Right ventricle myocardium superior (tissue), 1 donor: Measurements from ENCODE around the gene ELFN1. TPM values are rescaled to one million over a fixed set of nuclear protein-coding genes. Genes with fewer than 3 reads are reported as not detected.

Experiments
- ATAC-seq: fragments of 200-7000 bp; cut with Tn5 transposase; one replicate; pipeline ENCODE4 v1.9.1; 2020; ENCODE audit warnings: mild to moderate bottlenecking; ENCODE audit not compliant: poor library complexity
- DNase-seq: peaks from one replicate; pipeline ENCODE4 v3.0.0-alpha.2; 2020
- intact Hi-C: fragments of 100-400 bp; cut with DNase I; formaldehyde crosslinking; loops from one replicate; pipeline ENCODE4 v1.11.2; 2022
- total RNA-seq: library from RNA; stranded (reverse); fragmentation: NEBNext Ultra II Directional; extraction: Animal tissue kit (Norgen Biotek cat#: 25700); gene quantifications from one replicate; pipeline ENCODE4 v1.2.1, GENCODE V29; 2021
- donor health status: DM: no; HTN: yes; CAD: no; lungs with severe emphysema.

Gene ELFN1
- total RNA-seq, 1 donor from 2014 or later = 10.8 TPM

DNA sequence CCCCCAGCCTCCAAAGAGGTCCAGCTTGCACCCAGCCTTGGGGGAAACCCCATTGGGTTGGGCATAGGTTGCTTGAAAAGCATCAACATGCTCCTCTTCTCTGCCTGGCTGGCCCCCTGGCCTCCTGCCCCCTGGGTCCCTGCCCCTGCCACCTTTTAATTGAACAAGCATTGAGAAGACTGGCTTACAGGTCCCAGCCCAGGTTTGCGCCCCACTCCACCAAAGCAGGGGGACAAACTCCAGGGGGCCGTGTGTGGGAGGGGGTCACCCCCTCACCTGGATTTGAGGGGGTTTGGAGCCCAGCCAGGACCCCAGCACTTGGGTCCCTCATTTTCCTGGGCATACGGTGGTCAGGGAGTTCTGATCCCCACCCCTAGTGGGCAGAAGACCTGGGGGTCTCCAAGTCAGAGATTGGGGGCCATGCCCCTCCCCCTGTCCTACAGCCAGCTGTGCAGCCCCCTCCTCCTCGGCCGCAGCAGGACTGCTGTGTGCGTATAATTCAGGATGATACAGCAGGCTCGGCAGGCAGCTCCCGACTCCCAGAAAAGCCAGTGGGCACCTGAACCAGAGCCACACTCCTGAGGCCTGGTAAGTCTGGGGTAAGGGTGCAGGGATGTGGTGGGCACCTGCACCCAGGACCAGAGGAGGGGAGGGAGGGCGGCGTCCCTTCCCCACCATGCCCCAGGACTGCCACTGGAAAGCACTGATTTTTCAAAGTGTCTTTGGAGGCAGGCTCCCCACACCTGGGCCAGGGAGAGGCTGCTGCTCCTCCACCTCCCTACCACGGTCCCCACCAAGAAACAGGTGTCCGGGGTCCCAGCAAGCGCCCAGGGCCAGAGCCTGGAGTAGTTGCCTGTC lies 1.7 kb downstream of the ELFN1 start:
- DNase-seq (no peak), ATAC-seq (no peak)
- intact Hi-C loops = no loop called here

DNA sequence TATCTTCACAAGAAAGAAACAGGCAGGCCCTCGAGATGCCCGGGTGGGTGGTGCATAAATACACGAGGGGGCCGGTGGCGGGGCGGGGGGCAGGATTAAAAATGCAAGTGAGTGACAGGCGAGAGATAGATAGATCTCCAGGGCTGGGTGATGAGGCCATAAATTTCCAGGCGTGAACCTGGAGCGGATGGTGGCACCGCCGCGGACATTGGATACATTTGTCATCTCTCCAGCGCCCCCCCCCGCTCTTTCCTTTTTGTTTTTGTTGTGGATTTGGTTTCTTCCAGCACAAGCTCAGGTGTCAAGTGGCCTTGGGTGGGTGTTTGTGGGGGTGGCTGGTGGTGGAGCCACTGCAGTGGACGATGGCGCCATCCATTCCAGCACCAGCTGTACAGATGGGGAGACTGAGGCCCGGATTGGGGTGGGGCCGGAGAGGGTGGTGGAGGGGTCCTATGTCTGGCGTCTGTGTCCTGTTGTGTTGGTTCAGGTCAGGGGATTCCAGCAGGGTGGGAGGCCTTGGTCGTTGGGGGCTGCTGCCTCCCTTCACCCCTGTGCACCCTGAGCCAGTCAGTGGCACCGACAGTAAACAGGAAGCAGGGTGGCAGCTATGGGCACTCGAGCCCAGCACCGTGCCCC lies 2.9 kb downstream of the ELFN1 start:
- no peak for DNase-seq
- intact Hi-C loops = no loop called here
- ATAC-seq = no peak

- ATAC-seq (no peak), DNase-seq (no peak)
- intact Hi-C loops = no loop called here
Measured at GRCh38 chr7:1673581-1674118, 3.6 kb downstream of the ELFN1 start.

- ATAC-seq = no peak
- DNase-seq = no peak
- intact Hi-C loops = no loop called here
Measured at GRCh38 chr7:1674161-1675035, 4.3 kb downstream of the ELFN1 start.

DNA sequence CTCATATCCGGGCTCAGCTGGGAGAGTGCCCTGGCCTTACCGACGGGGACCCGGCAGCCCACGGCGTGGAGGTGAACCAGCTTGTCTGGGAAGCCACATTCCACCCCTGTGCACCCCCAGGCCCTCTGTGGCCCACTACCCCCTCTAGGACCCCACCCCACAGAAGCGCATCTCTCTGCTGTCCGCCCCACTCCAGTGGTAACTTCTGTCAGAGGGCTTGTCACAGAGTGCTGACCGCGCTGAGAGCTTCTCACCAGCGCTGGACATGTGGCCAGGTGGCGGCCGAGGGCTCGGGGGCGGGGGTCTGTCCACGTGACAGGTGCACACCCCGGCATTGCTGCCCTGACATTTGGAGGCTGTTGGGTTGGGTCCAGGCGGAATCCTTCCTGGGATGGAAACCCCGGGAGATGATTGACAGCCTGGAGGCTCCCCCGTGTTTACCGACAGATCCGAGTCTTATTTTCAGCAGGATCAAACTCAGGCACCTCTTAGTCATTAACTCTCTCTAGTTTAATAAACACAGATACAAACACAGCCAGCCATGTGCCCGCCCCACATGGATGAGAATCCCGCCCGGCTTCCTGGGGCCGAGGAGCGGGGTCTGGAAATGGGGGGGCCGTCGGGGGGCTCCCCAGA lies 5.1 kb downstream of the ELFN1 start:
- DNase-seq (no peak), ATAC-seq (no peak)
- intact Hi-C loops = no loop called here

DNA sequence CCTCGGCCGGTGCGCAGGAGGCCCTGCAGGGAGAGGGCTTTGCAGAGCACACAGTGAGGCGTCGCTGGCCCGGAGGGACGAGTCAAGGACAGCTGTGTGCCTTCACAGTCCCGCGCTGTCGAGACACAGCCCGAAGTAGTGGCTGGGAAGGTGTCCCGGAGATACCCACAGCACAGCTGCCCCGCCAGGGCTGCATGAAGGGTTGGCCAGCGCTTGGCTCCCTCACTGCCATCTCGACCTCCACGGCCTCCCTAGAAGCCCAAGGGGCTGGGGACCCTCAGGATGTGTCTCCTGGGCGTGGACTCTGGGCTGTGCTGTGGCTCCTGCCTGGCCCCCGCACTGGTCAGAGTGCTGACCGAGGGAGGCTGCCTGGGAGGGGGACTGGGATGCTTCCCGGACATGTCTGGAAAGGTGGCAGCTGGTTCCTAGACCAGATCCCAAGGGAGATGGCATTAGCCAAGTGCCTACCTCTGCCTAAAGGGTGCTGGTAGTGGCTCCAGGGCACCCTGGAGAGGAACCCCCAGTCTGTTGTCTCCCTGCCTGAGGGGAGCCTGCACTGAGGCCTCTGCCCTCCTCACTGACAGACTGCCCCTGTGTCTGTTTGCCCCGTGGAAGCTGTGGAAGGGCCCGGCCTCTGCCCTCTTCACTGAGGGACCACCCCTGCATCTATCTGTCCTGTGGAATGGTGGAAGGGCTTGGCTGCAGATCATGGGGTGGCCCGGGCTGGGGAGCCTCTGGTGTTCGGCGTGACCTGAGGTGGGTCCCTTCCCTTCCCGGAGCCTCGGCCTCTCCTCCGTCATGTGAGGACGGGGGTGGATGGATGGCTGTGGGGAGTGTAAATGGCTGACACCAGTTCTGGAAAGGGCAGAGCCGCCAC lies 5.8 kb downstream of the ELFN1 start:
- peak; percentile 11 for ATAC-seq

DNA sequence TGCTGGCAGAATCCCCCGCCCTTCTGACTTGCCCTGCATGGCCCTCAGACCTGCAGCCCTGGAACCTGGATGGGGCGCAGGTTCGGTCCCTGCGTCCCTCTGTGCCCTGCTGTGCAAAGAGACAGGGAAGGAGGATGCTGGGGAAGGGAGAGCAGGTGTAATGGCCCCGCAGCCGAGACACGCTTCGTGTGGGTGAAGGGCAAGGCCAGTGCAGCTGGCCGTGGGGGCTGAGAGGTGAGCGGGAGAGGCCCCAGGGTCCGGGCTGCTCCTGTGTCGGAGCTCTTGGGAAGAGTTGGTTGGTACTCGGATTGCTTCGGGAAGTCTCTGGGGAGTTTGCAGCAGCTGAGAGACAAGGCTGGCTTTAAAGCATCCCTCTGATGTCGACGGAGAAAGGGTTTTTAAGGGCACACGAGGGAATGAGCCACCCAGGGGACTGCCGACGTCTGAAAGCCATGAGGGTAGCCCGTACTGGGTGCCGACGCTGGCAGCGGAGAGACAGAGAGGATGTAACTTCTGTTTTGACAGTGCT lies 6.5 kb downstream of the ELFN1 start:
- intact Hi-C loops = no loop called here
- DNase-seq = no peak
- no peak for ATAC-seq

More for the DNA sequence above, 5.8 kb downstream of the ELFN1 start:
- intact Hi-C loops = no loop called here
- no peak for DNase-seq

DNA sequence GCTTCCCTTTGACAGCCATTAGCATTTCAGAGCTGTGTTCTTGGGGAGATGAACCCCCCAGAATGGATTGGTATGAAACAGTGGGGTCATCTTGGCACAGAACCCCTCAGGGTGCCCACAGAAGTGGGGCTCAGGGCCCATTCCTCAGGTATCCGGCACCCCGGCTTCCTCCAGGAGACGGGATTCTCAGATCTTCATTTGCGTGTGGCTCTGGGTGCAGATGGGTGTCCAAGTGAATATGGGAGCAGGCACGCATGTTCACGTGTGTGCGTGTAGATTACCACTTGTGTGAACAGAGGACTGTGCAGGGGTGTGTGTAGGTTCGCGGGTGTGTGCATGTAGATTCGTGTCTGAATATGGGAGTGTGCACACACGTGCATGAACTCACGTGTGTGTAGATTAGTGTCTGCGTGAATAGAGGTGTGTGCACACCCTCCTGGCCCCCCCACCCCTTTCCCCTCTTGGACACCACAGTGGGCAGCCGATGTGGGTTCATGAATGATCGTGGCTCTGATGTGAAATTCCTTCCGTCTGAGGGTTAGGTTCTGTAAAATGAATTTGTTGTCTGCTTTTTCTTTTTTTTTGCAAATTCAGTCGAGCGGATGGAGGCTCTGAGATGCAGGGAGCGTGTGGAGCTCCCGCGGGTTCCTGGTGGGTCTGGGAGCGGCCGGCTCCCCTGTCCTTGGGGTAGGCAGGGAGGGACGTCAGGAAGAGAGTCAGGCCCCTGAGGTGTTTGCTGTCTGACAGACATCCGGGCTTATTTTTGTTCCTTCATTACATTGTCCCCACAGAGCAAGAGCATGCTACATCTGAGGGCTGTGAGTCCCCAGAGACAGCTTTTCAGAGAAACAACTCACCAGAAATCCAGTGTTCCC lies 7.4 kb downstream of the ELFN1 start:
- intact Hi-C loops = no loop called here
- DNase-seq (no peak), ATAC-seq (no peak)

DNA sequence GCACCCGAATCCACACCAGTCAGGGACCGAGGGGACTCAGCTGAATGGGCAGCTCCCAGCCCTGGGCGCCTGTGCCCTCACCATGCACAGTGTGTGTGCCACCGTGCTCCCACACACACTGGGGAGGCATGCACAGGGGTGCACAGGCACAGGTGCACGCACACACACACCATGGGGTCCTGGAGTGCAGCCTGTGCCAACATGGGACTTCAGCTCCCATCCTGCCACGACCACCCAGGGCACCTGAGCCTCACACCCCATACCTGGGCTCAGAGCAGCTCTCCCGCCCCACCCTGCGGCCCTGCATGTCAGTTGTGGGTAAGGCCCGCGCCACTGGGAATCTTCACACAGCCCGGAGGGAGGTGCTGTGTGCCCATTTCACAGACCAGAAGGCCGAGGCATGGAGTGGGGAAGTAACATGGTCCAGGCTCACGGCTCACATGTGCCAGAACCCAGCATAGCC lies 8.0 kb downstream of the ELFN1 start:
- ATAC-seq (no peak), DNase-seq (no peak)
- intact Hi-C loops = no loop called here

DNA sequence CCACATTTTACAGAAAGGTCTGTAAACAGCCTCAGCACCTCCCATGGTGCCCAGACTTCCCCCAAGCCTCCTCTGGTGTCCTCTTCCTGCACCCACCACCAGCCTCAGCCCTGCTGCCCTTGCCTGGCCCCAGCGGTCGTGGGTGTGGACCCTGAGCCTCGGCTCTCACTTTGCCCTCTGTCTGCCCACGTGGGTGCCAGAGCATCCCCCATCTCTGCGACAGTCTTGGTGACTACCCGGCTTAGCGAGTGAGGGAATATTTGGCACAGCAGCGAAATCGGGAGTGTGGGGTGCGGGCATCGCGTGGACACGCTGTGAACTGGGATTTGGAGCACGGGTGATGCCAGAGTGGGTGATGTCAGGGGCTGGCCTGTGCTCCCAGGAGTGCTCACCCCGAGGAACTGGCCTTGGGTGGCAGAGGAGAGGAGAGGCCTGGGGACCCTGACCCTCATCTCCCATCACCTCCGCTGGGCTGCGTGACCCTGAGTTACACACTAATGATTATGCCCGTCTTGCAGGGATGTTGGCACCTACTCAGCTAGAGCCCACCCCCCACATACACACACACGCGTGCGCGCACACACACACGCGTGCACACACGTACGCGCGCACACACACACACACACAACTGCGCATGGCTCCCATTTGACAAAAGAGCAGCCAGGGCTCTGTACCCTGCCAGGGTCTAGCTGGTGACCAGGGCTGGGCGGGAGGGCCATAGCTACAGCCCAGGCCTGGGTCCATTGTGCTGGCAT lies 8.7 kb downstream of the ELFN1 start:
- intact Hi-C loops = no loop called here
- DNase-seq (no peak), ATAC-seq (no peak)

DNA sequence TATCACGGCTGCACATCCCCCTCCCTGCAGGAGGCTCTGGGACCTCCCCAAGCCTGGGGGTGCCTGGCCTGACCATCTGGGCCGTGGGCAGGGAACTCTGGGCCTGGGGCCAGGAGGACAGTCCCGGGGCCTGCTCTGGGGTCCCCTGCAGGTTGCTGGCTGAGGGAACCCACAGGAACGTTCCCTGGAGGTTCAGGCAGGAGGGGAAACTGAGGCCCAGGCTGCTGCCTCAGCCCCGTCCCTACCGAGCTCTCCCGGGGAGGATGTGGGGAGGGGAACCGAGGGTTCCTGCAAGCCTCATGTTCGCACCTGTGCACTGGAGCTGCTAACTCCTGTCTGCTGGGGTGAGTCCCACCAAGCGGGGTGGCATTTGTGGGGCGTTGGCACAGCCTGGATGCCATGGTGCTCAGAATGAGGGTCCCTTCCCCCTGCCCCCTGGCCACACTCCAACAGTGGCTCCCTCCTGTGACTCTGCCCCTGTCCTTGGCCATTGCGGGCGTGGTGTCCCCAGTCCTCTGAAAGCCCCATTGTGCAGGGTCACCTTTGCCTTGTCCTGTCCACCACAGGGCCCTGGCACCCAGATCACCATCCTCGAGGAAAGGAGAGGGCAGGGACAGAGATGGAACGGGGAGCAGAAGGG lies 9.4 kb downstream of the ELFN1 start:
- intact Hi-C loops = no loop called here
- no peak for ATAC-seq
- DNase-seq = no peak

GRCh38 chr7:1679966-1680730 lies 10.1 kb downstream of the ELFN1 start:
- intact Hi-C loops = no loop called here
- ATAC-seq (no peak), DNase-seq (no peak)

DNA sequence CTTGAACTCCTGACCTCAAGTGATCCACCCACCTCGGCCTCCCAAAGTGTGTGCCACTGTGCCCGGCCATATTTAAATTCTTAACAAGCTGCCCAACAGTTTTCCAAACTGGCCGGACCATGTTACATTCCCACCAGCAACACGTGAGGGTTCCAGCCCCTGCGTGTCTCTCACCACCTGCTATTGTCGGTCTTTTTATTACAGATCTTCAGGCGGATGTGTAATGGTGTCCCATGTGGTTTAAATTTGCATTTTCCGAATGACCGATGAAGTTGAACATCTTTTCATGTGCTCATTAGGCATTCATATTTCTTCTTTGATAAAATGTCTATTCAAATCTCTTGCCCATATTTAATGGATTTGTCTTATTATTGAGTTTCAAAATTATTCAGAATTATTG lies 11.5 kb downstream of the ELFN1 start:
- intact Hi-C loops = no loop called here
- ATAC-seq (no peak), DNase-seq (no peak)

- intact Hi-C loops = no loop called here
- DNase-seq (no peak), ATAC-seq (no peak)
Measured at GRCh38 chr7:1685000-1685624, 15.0 kb downstream of the ELFN1 start.
